Measurements from ENCODE around the gene SLC49A4.

The SLC49A4 gene

DNA sequence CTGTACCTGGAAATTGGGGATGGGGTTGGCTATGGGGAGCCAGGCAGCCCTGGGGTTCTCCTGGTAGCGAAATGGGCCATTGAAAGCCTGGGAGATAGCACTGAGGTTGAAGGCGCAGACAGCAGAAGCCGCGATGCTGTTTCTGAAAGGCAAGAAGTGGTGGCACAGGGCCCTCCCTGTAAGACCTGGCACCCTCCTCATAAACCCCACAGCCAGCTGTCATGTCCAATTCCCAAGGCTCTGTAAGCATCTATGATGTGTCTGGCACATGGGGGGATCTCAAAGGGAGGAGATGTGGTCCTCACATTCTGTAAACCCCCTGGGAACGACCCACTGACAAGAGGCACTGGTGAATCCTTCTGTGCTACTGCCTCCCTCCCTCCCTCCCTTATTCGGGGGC is 128.7 kb downstream of the SLC49A4 start:
- Histone ChIP-seq H3K9me3 (ENCODE audit: control insufficient read depth, insufficient read depth, low read depth, low read length) (no peaks in the 10 kb centered on the region), H3K27ac (ENCODE audit: extremely low read depth, low read depth, low read length) (no peak overlapping the region), H3K4me1 (ENCODE audit: control insufficient read depth, insufficient read depth, low read length) (no peaks in the 10 kb centered on the region), H3K36me3 (ENCODE audit: control insufficient read depth in 2 of 2, insufficient read depth in 1 of 2, low read length in 2 of 2) (no peaks in the 10 kb centered on the region), H3K4me3 (ENCODE audit: low read depth, low read length) (no peak overlapping the region)
- TF ChIP-seq ZFP41 (tag by site-specific recombination; IDR thresholded peaks at IDR 0.05; ENCODE audit: borderline replicate concordance), result no peak
- TF ChIP-seq ZSCAN30 (tag by site-specific recombination; IDR thresholded peaks at IDR 0.05), result no peak
- no peak for TF ChIP-seq ZNF629 (tag by site-specific recombination; IDR thresholded peaks at IDR 0.05)
- TF ChIP-seq ZSCAN16 (tag by site-specific recombination; IDR thresholded peaks at IDR 0.05), result no peak
- TF ChIP-seq ZBTB48 (tag by site-specific recombination; IDR thresholded peaks at IDR 0.05), result no peak
- TF ChIP-seq ZNF391 (tag by site-specific recombination; IDR thresholded peaks at IDR 0.05; ENCODE audit: borderline replicate concordance, low read depth), result no peak
- TF ChIP-seq RBAK (tag by site-specific recombination; IDR thresholded peaks at IDR 0.05), result no peak
- TF ChIP-seq, protein P1, sequence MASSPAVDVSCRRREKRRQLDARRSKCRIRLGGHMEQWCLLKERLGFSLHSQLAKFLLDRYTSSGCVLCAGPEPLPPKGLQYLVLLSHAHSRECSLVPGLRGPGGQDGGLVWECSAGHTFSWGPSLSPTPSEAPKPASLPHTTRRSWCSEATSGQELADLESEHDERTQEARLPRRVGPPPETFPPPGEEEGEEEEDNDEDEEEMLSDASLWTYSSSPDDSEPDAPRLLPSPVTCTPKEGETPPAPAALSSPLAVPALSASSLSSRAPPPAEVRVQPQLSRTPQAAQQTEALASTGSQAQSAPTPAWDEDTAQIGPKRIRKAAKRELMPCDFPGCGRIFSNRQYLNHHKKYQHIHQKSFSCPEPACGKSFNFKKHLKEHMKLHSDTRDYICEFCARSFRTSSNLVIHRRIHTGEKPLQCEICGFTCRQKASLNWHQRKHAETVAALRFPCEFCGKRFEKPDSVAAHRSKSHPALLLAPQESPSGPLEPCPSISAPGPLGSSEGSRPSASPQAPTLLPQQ (tag by site-specific recombination; IDR thresholded peaks at IDR 0.05), result no peak
- TF ChIP-seq, protein P2, sequence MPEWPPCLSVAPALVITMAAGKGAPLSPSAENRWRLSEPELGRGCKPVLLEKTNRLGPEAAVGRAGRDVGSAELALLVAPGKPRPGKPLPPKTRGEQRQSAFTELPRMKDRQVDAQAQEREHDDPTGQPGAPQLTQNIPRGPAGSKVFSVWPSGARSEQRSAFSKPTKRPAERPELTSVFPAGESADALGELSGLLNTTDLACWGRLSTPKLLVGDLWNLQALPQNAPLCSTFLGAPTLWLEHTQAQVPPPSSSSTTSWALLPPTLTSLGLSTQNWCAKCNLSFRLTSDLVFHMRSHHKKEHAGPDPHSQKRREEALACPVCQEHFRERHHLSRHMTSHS (tag by site-specific recombination; IDR thresholded peaks at IDR 0.05), result no peak
- POLR2A ChIA-PET, result no interaction called here
- CTCF ChIA-PET, result interaction anchor here (0.6 kb wide), 1 partner anchor 20 kb away, joined by 4 read pairs; no protein-coding TSS in a partner anchor

DNA sequence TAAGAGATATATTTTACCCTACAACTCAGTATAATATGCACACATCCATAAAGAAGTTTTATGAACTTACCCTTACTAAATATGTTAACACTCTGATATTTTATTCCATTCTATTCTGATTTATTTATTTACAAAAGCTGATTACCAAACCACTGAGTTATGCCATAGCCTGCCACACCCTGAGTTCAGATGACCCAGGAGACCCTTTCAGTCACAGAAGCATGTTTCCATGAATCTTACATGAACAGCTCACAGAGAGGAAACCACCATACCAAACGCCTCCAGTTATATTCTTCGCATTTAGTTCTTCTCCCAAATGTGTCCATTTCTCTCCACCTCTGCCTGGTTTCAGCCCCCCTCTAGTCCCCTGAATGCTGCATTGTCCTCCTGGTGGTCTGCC is 129.2 kb downstream of the SLC49A4 start:
- POLR2A ChIA-PET, result no interaction called here
- CTCF ChIA-PET, result interaction anchor here (0.6 kb wide), 1 partner anchor 19 kb away, joined by 4 read pairs; no protein-coding TSS in a partner anchor
- Histone ChIP-seq H3K4me1 (ENCODE audit: control insufficient read depth, insufficient read depth, low read length) (no peaks in the 10 kb centered on the region), H3K27ac (ENCODE audit: extremely low read depth, low read depth, low read length) (no peak overlapping the region), H3K9me3 (ENCODE audit: control insufficient read depth, insufficient read depth, low read depth, low read length) (no peaks in the 10 kb centered on the region), H3K36me3 (ENCODE audit: control insufficient read depth in 2 of 2, insufficient read depth in 1 of 2, low read length in 2 of 2) (no peaks in the 10 kb centered on the region), H3K4me3 (ENCODE audit: low read depth, low read length) (no peak overlapping the region)
- TF ChIP-seq ZNF350 (tag by site-specific recombination; IDR thresholded peaks at IDR 0.05), result no peak
- no peak for TF ChIP-seq MYNN (tag by site-specific recombination; IDR thresholded peaks at IDR 0.05; ENCODE audit: borderline replicate concordance)
- no peak for TF ChIP-seq ZNF184 (tag by site-specific recombination; IDR thresholded peaks at IDR 0.05)
- no peak for TF ChIP-seq KLF8 (tag by site-specific recombination; IDR thresholded peaks at IDR 0.05)
- no peak for TF ChIP-seq ZNF623 (tag by site-specific recombination; IDR thresholded peaks at IDR 0.05)
- no peak for TF ChIP-seq ZNF341 (tag by site-specific recombination; IDR thresholded peaks at IDR 0.05; ENCODE audit: low read depth)
- TF ChIP-seq ZNF626 (tag by site-specific recombination; IDR thresholded peaks at IDR 0.05), result no peak
- TF ChIP-seq ZNF600 (tag by site-specific recombination; IDR thresholded peaks at IDR 0.05), result no peak
- no peak for TF ChIP-seq ZBTB1 (tag by site-specific recombination; IDR thresholded peaks at IDR 0.05)
- TF ChIP-seq WT1 (tag by site-specific recombination; IDR thresholded peaks at IDR 0.05), result no peak
- TF ChIP-seq ZNF121 (tag by site-specific recombination; IDR thresholded peaks at IDR 0.05), result no peak
- TF ChIP-seq, protein P3, sequence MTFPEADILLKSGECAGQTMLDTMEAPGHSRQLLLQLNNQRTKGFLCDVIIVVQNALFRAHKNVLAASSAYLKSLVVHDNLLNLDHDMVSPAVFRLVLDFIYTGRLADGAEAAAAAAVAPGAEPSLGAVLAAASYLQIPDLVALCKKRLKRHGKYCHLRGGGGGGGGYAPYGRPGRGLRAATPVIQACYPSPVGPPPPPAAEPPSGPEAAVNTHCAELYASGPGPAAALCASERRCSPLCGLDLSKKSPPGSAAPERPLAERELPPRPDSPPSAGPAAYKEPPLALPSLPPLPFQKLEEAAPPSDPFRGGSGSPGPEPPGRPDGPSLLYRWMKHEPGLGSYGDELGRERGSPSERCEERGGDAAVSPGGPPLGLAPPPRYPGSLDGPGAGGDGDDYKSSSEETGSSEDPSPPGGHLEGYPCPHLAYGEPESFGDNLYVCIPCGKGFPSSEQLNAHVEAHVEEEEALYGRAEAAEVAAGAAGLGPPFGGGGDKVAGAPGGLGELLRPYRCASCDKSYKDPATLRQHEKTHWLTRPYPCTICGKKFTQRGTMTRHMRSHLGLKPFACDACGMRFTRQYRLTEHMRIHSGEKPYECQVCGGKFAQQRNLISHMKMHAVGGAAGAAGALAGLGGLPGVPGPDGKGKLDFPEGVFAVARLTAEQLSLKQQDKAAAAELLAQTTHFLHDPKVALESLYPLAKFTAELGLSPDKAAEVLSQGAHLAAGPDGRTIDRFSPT (tag by site-specific recombination; IDR thresholded peaks at IDR 0.05), result no peak
- TF ChIP-seq ZNF76 (tag by site-specific recombination; IDR thresholded peaks at IDR 0.05; ENCODE audit: borderline replicate concordance, low read depth), result no peak
- no peak for TF ChIP-seq ZNF585B (tag by site-specific recombination; IDR thresholded peaks at IDR 0.05)
